Cortex of kidney (tissue), 1 donor: Measurements from ENCODE around the gene HELZ.
"Not testable (repeated sequence)": the region's sequence is repeated elsewhere in the genome, so short reads cannot be mapped to it uniquely, and the experiment has no call there.

Experiments
- DNase-seq: peaks from one replicate; lab custom pipeline; 2025; lab: John Stamatoyannopoulos, UW

HELZ gene

DNA sequence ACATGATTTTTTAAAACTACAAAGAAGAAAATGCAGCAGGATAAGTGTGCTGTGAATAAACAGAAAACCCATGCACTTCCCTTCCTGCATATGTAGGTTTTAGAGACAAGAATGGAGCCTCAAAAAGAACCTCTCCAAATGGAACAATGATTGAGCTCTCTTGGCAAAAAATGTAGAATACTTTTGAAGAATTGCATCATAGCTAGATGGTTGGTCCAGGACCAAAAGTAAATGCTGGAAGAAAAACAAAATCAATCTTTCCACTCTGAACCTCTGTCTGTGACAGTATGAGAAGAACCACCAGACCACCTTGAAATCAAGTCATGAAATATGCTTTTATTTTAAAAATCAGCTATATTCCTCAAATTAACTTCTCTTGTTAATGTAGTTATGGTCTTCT is 17.5 kb downstream of the HELZ start:
- DNase-seq = no peak

DNA sequence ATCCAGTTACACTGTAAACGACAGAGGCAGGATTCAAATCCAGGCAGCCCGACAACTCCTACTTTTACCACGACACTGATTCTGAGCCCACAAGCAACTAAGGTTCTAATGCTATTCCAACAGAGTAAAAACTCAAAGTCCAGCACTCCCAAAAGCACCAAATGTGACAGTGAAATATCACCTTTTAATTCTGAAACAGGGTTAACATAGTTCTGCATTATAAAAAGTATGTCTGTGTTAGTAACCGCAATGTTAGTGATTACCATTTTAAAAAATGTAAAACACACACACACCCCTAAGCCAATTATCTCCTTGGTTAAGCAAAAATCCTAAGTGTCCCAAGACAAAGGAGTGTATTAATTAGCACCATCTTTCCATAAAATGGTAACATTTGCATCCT is 19.7 kb downstream of the HELZ start:
- no peak for DNase-seq

DNA sequence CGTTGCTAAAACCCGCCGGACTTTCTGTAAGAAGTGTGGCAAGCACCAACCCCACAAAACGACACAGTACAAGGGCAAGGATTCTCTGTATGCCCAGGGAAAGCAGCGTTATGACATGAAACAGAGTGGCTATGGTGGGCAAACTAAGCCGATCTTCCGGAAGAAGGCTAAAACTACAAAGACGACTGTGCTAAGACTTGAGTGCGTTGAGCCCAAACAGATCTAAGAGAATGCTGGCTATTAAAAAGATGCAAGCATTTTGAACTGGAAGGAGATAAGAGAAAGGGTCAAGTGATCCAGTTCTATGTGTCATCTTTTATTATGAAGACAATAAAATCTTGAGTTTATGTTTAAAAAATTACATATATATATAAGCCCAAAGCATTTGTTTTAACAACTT is 20.3 kb downstream of the HELZ start:
- no peak for DNase-seq

DNA sequence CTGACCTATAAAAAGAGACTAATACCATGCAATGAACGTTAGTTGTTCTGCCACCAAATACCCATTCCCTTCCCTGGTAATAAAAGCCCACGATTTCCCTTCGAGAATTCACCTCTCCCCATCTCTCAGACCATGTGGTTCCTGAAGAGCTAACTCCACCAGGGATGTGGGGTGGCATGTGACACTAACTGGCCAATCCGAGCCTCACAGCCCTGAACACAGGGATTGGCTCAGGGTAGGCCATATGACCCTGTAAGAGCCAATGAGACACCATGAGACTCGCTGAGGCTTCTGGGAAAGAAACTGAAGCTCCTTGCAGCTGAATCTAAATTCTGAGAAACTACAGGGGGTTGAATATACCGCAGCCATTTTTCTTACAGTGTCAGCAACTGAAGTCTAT is 21.1 kb downstream of the HELZ start:
- no peak for DNase-seq

DNA sequence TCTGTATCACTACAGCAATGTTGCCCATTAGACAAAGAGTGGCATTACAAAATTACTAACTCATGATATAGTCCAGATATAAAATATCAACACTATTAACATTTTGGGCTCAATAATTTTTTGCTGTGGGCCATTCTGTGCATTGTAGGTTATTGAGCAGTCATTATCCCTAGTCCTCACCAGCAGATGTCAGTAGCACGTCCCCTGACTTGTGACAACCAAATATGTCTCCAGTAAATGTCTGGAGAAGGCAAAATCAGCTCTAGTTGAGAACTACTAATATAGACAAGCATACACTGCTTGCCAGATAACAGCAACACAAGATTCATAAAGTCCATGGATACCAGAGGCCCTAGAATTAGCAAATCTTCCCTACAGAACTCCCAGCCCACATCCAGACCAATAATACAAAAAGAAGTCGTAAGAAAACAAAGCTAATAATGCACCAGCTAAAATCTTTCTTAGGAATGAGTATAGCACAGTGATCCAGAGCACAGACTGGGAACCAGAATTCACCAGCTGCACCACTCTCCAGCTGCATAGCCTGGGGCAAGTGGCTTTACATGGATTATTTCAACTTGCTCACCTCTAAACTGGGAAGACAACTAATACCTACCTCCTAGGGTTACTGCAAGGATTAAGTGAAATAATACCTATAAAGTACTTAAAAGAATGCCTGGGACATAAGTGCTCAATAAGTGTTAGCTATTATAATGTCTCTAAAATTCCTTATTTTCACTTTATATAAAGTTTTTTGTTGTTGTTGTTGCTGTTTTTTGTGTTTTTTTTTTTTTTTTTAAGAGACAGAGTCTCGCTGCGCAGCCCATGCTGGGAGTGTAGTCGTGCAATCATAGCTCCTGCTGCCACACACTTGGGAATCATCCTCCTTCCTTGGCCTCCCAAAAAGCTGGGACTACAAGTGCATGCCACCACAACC is 23.7 kb downstream of the HELZ start:
- DNase-seq = no peak

DNA sequence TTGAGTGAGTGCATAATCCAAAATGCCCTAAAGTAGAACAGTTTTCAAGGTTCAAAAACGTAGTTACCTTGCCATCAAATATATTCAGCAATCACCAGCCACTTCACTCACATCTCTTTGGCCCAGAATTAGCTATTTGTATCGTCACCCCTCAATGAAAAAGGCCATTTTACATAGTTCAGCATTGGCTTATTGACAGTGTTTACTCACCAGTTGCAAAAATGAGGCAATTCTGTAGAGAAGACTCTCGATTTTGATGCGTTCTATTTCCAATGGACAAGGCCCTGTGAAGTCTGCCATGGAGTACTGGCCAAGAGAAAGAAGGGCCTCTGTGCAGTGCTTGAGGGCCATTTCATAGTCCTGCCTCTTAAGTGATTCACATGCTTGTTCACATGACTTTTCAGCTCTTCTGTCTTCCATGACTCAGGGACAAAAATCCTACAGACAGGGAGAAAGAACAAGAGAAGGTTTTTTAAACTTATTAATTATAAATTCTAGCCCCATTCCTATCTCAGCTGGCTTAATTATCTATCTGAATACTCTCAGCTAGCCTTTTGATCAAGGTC is 26.5 kb downstream of the HELZ start:
- no peak for DNase-seq

DNA sequence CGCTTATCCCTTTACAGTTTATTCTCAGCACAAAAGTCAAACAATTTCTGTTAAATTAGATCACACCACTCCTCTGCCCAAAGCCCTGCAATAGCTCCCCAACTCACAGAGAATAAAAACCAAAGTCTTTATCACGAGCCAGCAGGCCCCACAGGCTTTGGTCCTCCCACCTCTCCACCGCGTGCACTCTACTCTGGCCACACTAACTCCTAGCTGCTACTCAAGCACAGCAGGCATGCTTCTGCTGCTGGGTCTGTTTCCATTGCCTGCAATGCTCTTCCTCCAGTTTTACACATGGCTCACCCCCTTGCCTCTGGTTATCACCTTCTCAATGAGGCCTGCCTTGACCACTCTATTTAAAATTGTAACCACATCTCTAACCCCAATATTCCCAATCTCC is 27.6 kb downstream of the HELZ start:
- no peak for DNase-seq

DNA sequence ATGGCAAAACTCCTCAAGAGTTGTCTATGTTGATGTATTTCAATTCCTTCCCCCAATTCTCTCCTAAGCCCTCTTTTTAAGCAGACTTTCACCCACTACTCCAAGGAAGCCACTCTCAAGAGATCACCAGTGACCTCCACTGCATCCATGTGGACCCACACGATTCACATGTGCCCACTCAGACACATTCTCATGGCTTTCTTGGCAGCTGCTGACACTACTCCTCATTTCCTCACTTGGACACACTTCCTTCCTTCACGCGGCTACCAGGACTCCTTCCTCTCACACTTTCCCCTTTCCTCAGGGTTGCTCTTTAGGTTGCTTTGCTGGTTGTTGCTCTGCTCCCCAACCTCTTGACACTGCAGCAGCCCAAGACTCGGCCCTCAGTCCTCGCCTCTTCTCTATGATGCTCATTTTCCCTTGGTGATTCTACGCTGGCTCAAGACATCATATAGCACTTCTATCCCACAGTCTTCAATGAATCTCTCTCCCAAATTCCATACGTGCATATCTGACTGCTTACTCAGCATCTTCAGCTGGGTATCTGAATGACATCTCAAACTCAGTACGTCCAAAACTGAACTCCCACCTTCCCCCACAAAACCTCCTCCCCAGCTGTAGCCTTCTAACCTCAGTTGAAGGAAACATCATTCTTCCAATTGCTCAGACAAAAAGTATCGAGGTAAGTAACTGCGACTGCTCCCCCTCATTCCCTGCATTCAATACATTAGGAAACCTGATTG is 28.2 kb downstream of the HELZ start:
- DNase-seq = no peak

DNA sequence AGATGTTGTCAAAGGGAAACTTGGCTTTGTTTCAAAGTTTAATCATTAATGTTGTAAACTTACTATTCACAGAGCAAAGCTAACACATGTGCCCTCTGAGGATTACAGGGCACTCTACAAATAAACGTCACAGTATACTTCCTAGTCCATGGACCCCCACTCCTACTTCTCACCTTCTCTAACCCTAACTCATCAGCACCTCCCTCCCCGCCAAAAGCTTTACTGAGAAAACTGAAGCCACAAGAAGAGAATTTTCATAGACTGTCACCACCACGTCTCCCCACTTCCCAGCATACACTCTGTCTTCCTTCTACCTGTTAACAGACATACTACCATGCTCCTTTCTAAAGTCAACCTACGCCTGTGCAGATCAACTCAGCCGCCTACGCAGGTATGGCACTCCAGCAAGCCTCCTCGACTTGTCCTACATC is 29.0 kb downstream of the HELZ start:
- no peak for DNase-seq

DNA sequence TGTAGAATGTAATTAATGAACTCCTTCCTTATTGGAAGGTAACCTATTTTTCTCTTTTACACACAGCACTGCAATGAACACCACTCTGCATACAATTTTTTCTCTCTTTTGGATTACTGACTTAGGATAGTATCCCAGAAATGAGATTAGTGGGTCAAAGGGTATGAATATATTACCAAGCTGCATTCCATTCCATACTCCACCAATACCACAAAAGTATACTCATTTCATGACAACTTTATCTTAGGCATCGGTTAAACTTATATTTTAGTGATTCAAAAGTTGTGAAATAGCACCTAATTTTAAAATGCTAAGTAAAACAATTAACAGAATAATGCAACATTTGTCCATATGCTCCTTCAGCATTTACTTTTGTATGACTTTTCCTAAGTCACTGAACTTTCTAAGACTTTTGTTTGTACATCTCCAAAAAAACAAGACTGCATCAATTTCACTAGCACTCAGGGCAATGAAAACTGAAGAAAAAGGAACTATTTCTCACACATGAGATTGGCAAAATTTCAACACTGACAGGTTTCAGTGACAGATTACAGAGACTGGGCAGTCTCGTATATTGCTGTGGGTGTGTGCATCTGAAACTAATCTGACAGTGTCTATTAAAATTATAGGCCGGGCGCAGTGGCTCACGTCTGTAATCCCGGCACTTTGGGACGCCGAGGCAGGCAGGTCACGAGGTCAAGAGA is 32.1 kb downstream of the HELZ start:
- no peak for DNase-seq

DNA sequence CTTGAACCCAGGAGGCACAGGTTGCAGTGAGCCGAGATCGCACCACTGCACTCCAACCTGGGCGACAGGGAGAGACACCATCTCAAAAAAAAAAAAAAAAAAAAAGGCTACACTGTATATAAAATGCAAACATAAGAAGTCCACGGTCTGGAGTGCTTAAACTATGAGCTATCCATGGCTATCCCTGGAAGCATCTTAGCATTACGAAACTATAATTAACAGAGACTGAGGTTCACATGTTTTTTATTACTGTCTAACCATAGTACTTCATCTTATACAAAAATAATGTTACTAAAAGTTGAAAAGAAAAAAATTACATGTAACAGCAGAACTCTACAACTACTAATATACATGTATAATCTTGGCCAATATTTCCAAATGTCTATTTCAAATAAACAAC is 32.8 kb downstream of the HELZ start:
- no peak for DNase-seq

DNA sequence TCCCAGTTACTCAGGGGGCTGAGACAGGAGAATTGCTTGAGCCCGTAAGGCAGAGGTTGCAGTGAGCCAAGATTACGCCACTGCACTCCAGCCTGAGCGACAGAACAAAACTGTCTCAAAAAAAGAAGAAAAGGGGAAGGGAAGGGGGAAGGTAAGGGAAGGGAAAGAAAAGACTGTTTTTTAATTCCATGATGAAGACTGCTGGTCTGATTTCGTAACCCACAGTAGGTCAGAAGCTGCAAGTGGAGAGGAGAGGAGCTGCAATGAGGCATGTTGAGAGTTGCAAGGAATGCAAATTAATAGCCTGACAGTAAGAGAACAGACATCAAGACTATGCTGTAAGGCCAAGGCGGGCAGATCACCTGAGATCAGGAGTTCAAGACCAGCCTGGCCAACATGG is 33.3 kb downstream of the HELZ start:
- no peak for DNase-seq

DNA sequence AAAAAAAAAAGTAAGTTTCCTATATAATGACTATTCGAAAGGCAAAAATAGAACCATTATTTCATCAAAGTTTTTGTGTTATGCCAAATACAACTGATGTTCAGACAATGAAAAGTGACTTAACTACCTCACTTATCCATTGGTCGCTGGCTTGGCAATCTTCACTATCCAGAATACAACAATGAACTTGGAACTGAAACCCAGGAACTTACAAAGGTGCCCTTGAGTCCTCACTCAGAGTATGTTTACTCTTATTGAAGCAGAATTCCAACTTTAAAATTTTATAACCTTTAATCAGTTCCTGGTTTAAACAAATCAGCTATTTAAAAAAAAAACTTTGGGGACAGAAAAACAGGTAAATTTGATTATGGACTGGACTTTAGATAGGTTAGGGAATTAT is 34.1 kb downstream of the HELZ start:
- DNase-seq = no peak

DNA sequence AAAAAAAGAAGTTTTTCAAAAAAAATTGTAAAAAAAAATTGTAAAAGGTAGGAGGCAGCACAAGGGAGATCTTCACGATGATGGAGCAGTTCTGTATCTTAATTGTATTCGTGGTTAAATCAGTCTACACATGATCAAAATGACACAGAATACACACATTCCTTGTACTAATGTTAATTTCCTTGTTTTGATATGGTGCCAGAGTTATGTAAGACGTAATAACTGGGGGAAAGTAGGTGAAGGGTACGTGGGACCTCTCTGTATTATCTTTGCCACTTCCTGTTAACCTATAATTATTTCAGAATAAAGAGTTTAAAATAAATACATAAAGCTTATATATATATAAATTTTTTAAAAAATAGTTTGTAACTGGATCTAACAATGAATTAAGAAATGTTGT is 36.8 kb downstream of the HELZ start:
- DNase-seq = no peak

DNA sequence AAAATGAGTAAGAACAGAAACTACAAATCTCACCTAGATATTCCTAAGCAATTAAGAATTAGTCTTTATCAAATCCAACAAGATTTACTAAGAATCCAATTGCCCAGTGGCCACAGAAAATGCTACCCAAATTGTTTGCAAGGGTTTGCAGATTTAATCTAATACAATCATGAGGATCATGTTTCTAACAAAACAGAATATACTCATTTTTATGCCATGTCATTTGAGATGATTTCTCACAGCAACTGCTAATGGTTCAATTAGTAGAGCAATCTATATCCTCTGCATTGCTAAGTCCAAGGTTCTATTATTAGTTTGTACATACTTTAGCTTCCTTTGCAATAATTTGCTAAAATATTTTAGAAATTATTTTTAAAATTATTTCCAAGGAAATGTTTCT is 41.2 kb downstream of the HELZ start:
- no peak for DNase-seq

DNA sequence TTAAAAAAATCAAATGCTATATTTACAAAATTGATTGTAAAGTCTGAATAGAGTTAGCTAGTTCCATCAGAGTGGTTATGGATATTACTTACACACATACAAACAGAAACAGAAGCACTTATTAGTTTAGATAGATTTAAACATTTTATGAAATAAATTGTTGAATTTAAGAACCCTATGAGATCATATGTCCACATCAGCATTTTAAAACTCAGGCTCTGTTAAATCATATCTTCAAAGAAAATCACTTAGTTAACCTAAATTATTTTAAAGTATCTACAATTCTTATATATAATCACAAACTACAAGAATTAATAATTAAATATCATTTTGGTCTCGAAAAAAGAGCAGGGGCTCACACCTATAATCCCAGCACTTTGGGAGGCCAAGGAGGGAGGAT is 42.5 kb downstream of the HELZ start:
- DNase-seq = no peak

DNA sequence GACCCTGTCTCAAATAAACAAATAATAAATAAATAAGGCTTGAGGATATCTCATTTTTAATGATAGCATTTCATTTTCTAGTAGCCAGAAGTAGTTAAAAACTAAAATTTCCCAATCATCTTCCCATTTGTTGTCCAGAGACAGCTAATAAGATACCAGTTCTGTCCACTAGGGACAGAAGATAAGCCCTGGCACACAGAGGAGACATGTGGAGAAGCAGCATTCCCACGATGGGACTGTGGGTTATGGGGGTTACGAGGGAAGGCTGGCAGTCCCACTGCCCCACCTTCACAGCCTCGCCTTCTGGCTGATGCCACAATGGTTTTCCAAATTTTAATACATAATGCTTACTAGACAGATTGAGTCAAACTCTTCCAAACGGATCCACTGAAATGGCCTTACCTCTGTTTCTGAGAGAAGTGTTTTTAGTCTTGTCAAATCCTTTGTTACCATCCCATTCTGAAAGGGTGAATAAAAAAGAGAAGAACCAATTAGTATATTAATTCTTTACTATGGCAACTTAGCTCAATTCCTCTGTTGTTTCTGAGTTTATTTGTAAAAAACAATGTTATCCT is 44.2 kb downstream of the HELZ start:
- no peak for DNase-seq

DNA sequence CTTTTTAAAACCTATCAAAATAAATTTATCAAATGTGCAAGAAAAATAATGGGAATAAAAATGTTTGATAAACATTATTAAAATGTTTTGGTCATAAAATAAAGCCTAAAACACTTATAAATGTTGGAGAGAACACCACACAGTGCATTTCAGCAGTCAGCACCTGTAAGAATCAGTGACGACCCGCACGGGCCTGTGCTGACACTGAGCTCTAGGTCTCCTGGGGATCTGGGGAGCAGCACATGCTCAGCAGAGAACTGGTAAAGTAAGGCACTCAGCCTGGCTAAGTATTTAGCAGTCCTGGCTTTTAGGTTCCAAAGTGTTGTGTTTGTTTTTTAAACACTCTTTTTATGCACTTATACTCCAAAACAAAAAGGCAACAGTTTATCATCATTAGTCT is 46.9 kb downstream of the HELZ start:
- DNase-seq = no peak

DNA sequence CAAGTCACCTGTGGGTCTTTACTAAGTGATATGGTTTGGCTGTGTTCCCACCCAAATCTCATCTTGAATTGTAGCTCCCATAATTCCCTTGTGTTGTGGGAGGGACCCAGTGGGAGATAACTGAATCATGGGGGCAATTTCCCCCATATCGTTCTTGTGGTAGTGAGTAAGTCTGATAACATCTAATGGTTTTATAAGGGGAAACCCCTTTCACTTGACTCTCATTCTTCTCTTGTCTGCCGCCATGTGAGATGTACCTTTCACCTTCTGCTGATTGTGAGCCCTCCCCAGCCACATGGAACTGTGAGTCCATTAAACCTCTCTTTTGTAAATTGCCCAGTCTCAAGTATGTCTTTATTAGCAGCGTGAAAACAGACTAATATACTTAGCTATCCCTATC is 48.0 kb downstream of the HELZ start:
- not testable (repeated sequence) for DNase-seq

DNA sequence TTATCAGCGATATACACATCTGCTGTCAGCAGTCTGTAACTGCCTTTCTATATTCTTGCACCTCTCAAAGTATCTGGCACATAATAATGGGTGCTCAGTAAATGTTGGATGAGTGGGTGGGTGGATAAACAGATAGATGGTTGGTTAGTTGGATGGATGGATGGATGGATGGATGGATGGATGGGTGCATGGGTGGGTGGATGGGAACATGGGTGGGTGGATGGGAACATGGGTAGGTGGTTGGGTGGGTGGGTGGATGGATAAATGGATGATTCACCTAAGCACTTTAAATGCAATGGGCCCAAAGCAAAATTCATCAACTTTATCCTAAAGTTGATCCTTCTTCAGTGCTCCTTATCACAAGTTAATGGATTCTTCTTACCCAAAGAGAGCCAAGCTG is 48.6 kb downstream of the HELZ start:
- DNase-seq = no peak

DNA sequence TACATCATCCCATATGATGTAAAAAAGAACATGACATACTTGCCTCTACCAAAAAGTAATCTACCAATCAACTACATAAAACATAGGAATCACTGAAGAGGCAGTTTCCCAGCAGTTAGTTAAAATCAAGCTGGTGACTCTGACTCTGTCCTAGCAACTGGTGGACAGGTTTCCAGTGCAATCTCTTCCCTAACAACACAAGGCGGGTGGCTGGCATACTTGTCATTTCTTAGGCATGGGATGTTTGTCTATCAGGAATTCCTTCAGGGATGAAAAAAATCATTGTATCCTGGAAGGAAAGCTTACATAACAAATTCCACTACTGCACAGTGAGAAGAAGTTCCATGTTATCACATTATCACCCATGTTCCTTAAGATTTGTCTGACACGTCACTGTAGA is 50.9 kb downstream of the HELZ start:
- DNase-seq = no peak

DNA sequence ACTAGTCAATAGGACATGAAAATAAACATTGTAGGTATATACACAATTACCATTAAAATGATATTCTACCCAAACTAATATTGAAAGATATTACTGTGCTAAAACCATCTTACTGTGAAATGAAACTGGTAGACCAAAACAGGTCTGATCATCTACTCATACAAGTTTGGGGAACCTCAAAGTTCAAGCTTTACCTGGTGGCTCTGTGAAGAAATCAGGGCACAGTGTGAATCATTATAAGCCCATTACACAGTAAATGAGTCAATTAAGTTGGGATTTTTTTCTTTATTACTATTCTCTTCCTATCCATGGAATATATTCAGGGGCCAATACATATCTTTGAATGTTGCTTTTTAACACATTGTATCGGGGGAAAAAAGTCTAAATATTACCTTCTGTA is 57.1 kb downstream of the HELZ start:
- DNase-seq = no peak
